HepG2 (cell line): Measurements from ENCODE around the gene CLP1. TPM values are rescaled to one million over a fixed set of nuclear protein-coding genes. Genes with fewer than 3 reads are reported as not detected.

Experiments used
- ARNTL ChIP-seq: sonication (generic); formaldehyde crosslinking; IDR thresholded peaks from 2 replicates; pipeline ENCODE4 v1.4.0; 2020; ENCODE audit warnings: mild to moderate bottlenecking, missing genetic modification reagents
- HCFC1 ChIP-seq: fragments of 150-350 bp; IDR thresholded peaks from 2 replicates; pipeline ENCODE4 v1.6.1; 2014; ENCODE audit warnings: low read depth, low read length
- HMGXB4 ChIP-seq, 2 experiments: sonication (generic) in 1 of 2; formaldehyde crosslinking in 1 of 2; IDR thresholded peaks; 2 replicates each; pipeline versions ENCODE4 v1.4.0 to v1.6.1; 2018 to 2020; ENCODE audit warnings: missing genetic modification reagents in 2 of 2, borderline replicate concordance in 1 of 2, low read depth in 1 of 2, mild to moderate bottlenecking in 1 of 2, missing biosample characterization in 1 of 2
- JUND ChIP-seq: sonication (generic); formaldehyde crosslinking; IDR thresholded peaks from 2 replicates; pipeline ENCODE4 v1.8.0; 2022; ENCODE audit warnings: mild to moderate bottlenecking, missing genetic modification reagents
- RFX5 ChIP-seq: IDR thresholded peaks from 2 replicates; pipeline ENCODE4 v1.6.1; 2011; ENCODE audit warnings: low read depth, low read length, improper control_type of control experiment
- SALL1 ChIP-seq: sonication (generic); formaldehyde crosslinking; IDR thresholded peaks from 2 replicates; pipeline ENCODE4 v1.8.0; 2022; ENCODE audit warnings: mild to moderate bottlenecking, missing genetic modification reagents
- SALL2 ChIP-seq: sonication (generic); formaldehyde crosslinking; IDR thresholded peaks from 2 replicates; pipeline ENCODE4 v1.8.1; 2023; ENCODE audit warnings: mild to moderate bottlenecking, missing genetic modification reagents, inconsistent platforms
- SCMH1 ChIP-seq: sonication (generic); formaldehyde crosslinking; IDR thresholded peaks from 2 replicates; pipeline ENCODE4 v1.9.0; 2021; ENCODE audit warnings: missing genetic modification reagents, mild to moderate bottlenecking, borderline replicate concordance
- SETDB1 ChIP-seq: sonication (generic); formaldehyde crosslinking; IDR thresholded peaks from 2 replicates; pipeline ENCODE4 v1.5.1; 2020; ENCODE audit warnings: missing genetic modification reagents, mild to moderate bottlenecking, borderline replicate concordance
- ZHX2 ChIP-seq, 2 experiments: sonication (generic) in 1 of 2; formaldehyde crosslinking in 1 of 2; IDR thresholded peaks; 2 replicates each; pipeline versions ENCODE4 v1.6.1 to v1.9.0; 2014 to 2022; ENCODE audit warnings: antibody characterized with exemption in 1 of 2, borderline replicate concordance in 1 of 2, inconsistent platforms in 1 of 2, low read depth in 1 of 2, missing genetic modification reagents in 1 of 2
- ZNF253 ChIP-seq: sonication (generic); formaldehyde crosslinking; IDR thresholded peaks from 2 replicates; pipeline ENCODE4 v1.8.0; 2022; ENCODE audit warnings: mild to moderate bottlenecking, missing genetic modification reagents, borderline replicate concordance
- ZNF350 ChIP-seq: sonication (generic); formaldehyde crosslinking; IDR thresholded peaks from 2 replicates; pipeline ENCODE4 v1.4.0; 2020; ENCODE audit warnings: mild to moderate bottlenecking, low read depth, missing genetic modification reagents, borderline replicate concordance
- ZNF441 ChIP-seq: sonication (generic); formaldehyde crosslinking; IDR thresholded peaks from 2 replicates; pipeline ENCODE4 v1.7.0; 2021; ENCODE audit warnings: missing genetic modification reagents, borderline replicate concordance
- ZNF543 ChIP-seq: sonication (generic); formaldehyde crosslinking; IDR thresholded peaks from 2 replicates; pipeline ENCODE4 v1.4.0; 2020; ENCODE audit warnings: mild to moderate bottlenecking, missing genetic modification reagents
- ZNF546 ChIP-seq: sonication (generic); formaldehyde crosslinking; conservative IDR thresholded peaks from 2 replicates; pipeline ENCODE4 v1.8.1; 2023; ENCODE audit warnings: mild to moderate bottlenecking, missing genetic modification reagents
- ZNF558 ChIP-seq: sonication (generic); formaldehyde crosslinking; IDR thresholded peaks from 2 replicates; pipeline ENCODE4 v1.9.0; 2022; ENCODE audit warnings: mild to moderate bottlenecking, missing genetic modification reagents, borderline replicate concordance
- ZNF597 ChIP-seq: sonication (generic); formaldehyde crosslinking; IDR thresholded peaks from 2 replicates; pipeline ENCODE4 v1.5.0; 2020; ENCODE audit warnings: missing genetic modification reagents
- ZNF678 ChIP-seq: sonication (generic); formaldehyde crosslinking; IDR thresholded peaks from 2 replicates; pipeline ENCODE4 v1.4.0; 2020; ENCODE audit warnings: mild to moderate bottlenecking, missing genetic modification reagents
- ZNF740 ChIP-seq: sonication (generic); formaldehyde crosslinking; IDR thresholded peaks from 2 replicates; pipeline ENCODE4 v1.4.0; 2020; ENCODE audit warnings: missing genetic modification reagents
- polyA plus RNA-seq, 8 experiments: library from polyadenylated mRNA; depleted of rRNA in 3 of 8; stranded (reverse) in 7 of 8; unstranded in 1 of 8; fragments of >200 nt; fragmentation: Illumina TruSeq in 4 of 8; extraction: Trizol in 4 of 8; gene quantifications; 2 replicates each; pipeline versions ENCODE4 v1.2.1 to v1.2.3, GENCODE V29; 2011 to 2016; ENCODE audit warnings: low read depth in 4 of 8, missing spikeins in 1 of 8, mixed read lengths in 1 of 8; ENCODE audit not compliant: insufficient read depth in 1 of 8
- total RNA-seq, 5 experiments: library from RNA; depleted of rRNA; stranded (reverse); fragments of >200 nt; fragmentation: Illumina TruSeq; extraction: Trizol; gene quantifications; 2 replicates each; pipeline ENCODE4 v1.2.3, GENCODE V29; 2016; ENCODE audit warnings: low read depth in 1 of 5

CLP1 gene
- total and polyA plus RNA-seq, 2 of the 13 experiments (the other 11 are each of a cell fraction or from before 2014, with no cell fraction given), result 14.6 to 24.8 TPM

DNA sequence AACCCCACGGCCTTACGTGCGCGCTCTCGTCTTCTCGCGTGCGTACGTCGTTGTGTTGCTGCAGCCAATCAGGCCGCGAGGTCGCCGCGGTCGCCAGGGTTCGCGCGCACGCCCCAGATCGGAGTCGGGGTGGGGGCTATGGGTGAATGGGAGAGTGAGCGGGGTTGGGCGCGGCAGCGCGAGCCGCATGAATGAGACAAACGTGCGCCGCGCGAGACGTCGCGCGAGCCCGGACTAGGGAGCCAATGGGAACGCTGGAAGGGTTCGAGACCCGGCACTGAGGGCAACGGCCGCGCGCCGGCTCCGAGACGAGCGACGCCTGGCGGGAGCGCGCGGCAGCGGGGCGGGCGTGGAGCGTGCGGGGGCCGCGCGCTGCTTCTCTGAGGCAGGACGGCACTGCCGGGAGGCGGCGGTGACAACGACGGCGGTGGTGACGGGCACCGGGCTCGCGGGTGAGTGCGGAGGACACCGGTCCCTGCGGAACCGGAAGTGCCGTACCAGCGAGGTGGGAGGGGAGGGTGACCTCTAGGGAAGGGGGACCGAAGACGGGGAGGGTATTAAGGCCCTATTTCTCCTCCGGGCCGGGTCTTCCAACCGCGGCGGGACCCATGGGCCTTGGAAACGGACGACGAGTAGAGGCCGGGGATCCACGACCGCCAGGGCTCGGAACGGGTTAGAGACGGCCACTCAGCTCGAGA lies 10.3 kb downstream of the CLP1 start, which contains the start of gene ZDHHC5 (continued):
- TF ChIP-seq SALL2 (CRISPR knock-in tag), result peak; percentile 55; the same call in 1 of the 2 replicates
- peak; percentile 73; the same call in 1 of the 2 replicates for TF ChIP-seq ZNF441 (CRISPR knock-in tag)
- TF ChIP-seq SETDB1, result no peak
- peak; percentile 46; the same call in 1 of the 2 replicates for TF ChIP-seq ZNF558
- TF ChIP-seq ZNF678, result peak; percentile 71; the same call in 1 of the 2 replicates
- 0 out of 2 replicates have a peak, but pooled peaks have one; percentile 50 for TF ChIP-seq ZNF253 (CRISPR knock-in tag)
- TF ChIP-seq SCMH1 (CRISPR knock-in tag), result no peak
- peak; percentile 42 to 59; a peak in 2 of 4 replicates for TF ChIP-seq HMGXB4 (CRISPR knock-in tag; IDR thresholded peaks at IDR 0.05; ENCODE audit: borderline replicate concordance in 1 of 2, low read depth in 1 of 2)
- TF ChIP-seq JUND (CRISPR knock-in tag), result 0 out of 2 replicates have a peak, but pooled peaks have one; percentile 49
- peak; percentile 40; the same call in 1 of the 2 replicates for TF ChIP-seq ZNF350 (CRISPR knock-in tag)
- peak; percentile 73 for TF ChIP-seq SALL1 (CRISPR knock-in tag)
- TF ChIP-seq ZNF597 (CRISPR knock-in tag), result no peak
- TF ChIP-seq HCFC1, result no peak; the same call in 1 of the 2 replicates
- no peak for TF ChIP-seq RFX5
- TF ChIP-seq ARNTL (CRISPR knock-in tag), result peak; percentile 44; the same call in 1 of the 2 replicates
- TF ChIP-seq ZHX2 (IDR thresholded peaks at IDR 0.05; ENCODE audit: low read depth), result peak; percentile 68
- no peak; the same call in 1 of the 2 replicates for TF ChIP-seq ZHX2 (CRISPR knock-in tag; IDR thresholded peaks at IDR 0.05; ENCODE audit: borderline replicate concordance)
- no peak; the same call in 1 of the 2 replicates for TF ChIP-seq ZNF546
- TF ChIP-seq ZNF740 (CRISPR knock-in tag), result peak; percentile 28; the same call in 1 of the 2 replicates
- TF ChIP-seq ZNF543 (CRISPR knock-in tag), result peak; percentile 64; the same call in 1 of the 2 replicates
